GM12878 (cell line): Measurements from ENCODE around the gene MXRA8.

Experiments
- CEBPB ChIP-seq, 2 experiments: fragments of 150-350 bp in 1 of 2; IDR thresholded peaks; 2 replicates each; pipeline ENCODE4 v1.6.1; 2012 to 2014; ENCODE audit warnings: low read depth in 2 of 2, low read length in 2 of 2, borderline replicate concordance in 1 of 2, inconsistent platforms in 1 of 2
- CHD1 ChIP-seq: IDR thresholded peaks from 2 replicates; pipeline ENCODE4 v1.6.1; 2012; ENCODE audit warnings: low read depth, low read length, improper control_type of control experiment
- CHD2 ChIP-seq: IDR thresholded peaks from 2 replicates; pipeline ENCODE4 v1.6.1; 2011; ENCODE audit warnings: low read depth, low read length, improper control_type of control experiment, borderline replicate concordance
- CREB1 ChIP-seq: IDR thresholded peaks from 2 replicates; pipeline ENCODE4 v1.6.1; 2012; ENCODE audit warnings: low read depth, mild to moderate bottlenecking, inconsistent platforms
- EP300 ChIP-seq, 2 experiments: fragments of 150-350 bp in 1 of 2; IDR thresholded peaks; 2 replicates each; pipeline ENCODE4 v1.6.1; 2011 to 2012; ENCODE audit warnings: low read depth in 2 of 2, low read length in 2 of 2, borderline replicate concordance in 1 of 2, improper control_type of control experiment in 1 of 2, inconsistent platforms in 1 of 2; ENCODE audit not compliant: control insufficient read depth in 1 of 2
- EZH2 ChIP-seq: IDR thresholded peaks from 2 replicates; pipeline ENCODE4 v1.6.1; 2012; ENCODE audit warnings: low read depth, mild to moderate bottlenecking, control low read depth, inconsistent platforms, low read length, borderline replicate concordance; ENCODE audit not compliant: control insufficient read depth
- MYC ChIP-seq: IDR thresholded peaks from 2 replicates; pipeline ENCODE4 v1.6.1; 2011; ENCODE audit warnings: mild to moderate bottlenecking, low read length, moderate library complexity, inconsistent platforms; ENCODE audit not compliant: insufficient read depth, insufficient replicate concordance, insufficient read length, severe bottlenecking
- NFYB ChIP-seq: IDR thresholded peaks from 2 replicates; pipeline ENCODE4 v1.6.1; 2011; ENCODE audit warnings: low read depth, mild to moderate bottlenecking, low read length, improper control_type of control experiment, moderate library complexity; ENCODE audit not compliant: insufficient read depth
- NRF1 ChIP-seq: conservative IDR thresholded peaks from 2 replicates; pipeline ENCODE4 v1.6.1; 2011; ENCODE audit warnings: mild to moderate bottlenecking, low read depth, low read length, improper control_type of control experiment
- POLR2AphosphoS5 ChIP-seq: IDR thresholded peaks from 2 replicates; pipeline ENCODE4 v1.6.1; 2011; ENCODE audit warnings: mild to moderate bottlenecking, low read length, inconsistent platforms
- RCOR1 ChIP-seq: conservative IDR thresholded peaks from 2 replicates; pipeline ENCODE4 v1.6.1; 2012; ENCODE audit warnings: low read depth, low read length, improper control_type of control experiment
- TF ChIP-seq, protein P1 (sequence below): IDR thresholded peaks from 2 replicates; pipeline ENCODE4 v1.6.1; 2012; ENCODE audit warnings: low read length, inconsistent platforms
- TF ChIP-seq, protein P2 (sequence below): IDR thresholded peaks from 2 replicates; pipeline ENCODE4 v1.6.1; 2012; ENCODE audit warnings: mild to moderate bottlenecking, low read depth, low read length
- TF ChIP-seq, protein P3 (sequence below), 3 experiments: IDR thresholded peaks in 2 of 3; conservative IDR thresholded peaks in 1 of 3; 2 replicates each; pipeline ENCODE4 v1.5.1; 2011; ENCODE audit warnings: low read depth in 3 of 3, low read length in 3 of 3, mild to moderate bottlenecking in 3 of 3, control low read depth in 2 of 3, moderate library complexity in 2 of 3, inconsistent platforms in 1 of 3, mixed read lengths in 1 of 3; ENCODE audit not compliant: control insufficient read depth in 2 of 3, insufficient read depth in 1 of 3; ENCODE audit errors: extremely low read depth in 1 of 3

DNA sequence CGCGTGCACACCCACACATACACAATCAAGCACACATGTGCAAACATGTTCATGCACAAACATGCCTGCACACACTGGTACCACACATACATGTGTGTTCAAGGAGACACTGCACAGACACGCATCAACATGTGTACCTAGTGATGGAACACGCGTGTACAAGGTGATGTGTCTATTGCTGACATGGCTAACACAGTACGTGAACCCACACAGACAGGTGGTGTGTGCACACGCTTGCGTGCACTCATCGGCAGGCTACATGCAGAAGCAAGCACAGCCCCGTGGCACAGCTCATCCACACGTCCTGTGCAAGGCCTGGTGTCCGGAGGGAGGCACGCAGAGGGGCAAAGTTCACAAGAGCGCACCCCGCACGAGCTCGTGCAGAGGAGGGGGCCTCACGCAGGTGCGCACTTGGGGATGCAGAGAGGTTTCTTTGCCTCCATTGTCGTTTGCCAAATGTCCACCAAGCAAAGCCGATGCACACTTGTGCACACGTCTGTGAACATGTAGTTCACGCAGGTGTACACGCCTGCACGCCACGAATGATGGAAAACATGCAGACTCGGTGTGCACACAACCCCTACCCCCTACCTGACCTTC lies 51.6 kb downstream of the MXRA8 start:
- TF ChIP-seq, protein P1, sequence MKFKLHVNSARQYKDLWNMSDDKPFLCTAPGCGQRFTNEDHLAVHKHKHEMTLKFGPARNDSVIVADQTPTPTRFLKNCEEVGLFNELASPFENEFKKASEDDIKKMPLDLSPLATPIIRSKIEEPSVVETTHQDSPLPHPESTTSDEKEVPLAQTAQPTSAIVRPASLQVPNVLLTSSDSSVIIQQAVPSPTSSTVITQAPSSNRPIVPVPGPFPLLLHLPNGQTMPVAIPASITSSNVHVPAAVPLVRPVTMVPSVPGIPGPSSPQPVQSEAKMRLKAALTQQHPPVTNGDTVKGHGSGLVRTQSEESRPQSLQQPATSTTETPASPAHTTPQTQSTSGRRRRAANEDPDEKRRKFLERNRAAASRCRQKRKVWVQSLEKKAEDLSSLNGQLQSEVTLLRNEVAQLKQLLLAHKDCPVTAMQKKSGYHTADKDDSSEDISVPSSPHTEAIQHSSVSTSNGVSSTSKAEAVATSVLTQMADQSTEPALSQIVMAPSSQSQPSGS: no peak
- TF ChIP-seq POLR2AphosphoS5 (no peak), CREB1 (no peak), EP300 (IDR thresholded peaks at IDR 0.05; ENCODE audit: borderline replicate concordance in 1 of 2, control insufficient read depth in 1 of 2, low read depth in 2 of 2, low read length in 2 of 2) (no peak), RCOR1 (no peak), CHD1 (no peak), NRF1 (no peak), NFYB (no peak), EZH2 (no peak), CHD2 (no peak), MYC (no peak), CEBPB (IDR thresholded peaks at IDR 0.05; ENCODE audit: borderline replicate concordance in 1 of 2, low read depth in 2 of 2, low read length in 2 of 2) (no peak)
- TF ChIP-seq, protein P2, sequence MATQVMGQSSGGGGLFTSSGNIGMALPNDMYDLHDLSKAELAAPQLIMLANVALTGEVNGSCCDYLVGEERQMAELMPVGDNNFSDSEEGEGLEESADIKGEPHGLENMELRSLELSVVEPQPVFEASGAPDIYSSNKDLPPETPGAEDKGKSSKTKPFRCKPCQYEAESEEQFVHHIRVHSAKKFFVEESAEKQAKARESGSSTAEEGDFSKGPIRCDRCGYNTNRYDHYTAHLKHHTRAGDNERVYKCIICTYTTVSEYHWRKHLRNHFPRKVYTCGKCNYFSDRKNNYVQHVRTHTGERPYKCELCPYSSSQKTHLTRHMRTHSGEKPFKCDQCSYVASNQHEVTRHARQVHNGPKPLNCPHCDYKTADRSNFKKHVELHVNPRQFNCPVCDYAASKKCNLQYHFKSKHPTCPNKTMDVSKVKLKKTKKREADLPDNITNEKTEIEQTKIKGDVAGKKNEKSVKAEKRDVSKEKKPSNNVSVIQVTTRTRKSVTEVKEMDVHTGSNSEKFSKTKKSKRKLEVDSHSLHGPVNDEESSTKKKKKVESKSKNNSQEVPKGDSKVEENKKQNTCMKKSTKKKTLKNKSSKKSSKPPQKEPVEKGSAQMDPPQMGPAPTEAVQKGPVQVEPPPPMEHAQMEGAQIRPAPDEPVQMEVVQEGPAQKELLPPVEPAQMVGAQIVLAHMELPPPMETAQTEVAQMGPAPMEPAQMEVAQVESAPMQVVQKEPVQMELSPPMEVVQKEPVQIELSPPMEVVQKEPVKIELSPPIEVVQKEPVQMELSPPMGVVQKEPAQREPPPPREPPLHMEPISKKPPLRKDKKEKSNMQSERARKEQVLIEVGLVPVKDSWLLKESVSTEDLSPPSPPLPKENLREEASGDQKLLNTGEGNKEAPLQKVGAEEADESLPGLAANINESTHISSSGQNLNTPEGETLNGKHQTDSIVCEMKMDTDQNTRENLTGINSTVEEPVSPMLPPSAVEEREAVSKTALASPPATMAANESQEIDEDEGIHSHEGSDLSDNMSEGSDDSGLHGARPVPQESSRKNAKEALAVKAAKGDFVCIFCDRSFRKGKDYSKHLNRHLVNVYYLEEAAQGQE: no peak
- TF ChIP-seq, protein P3, sequence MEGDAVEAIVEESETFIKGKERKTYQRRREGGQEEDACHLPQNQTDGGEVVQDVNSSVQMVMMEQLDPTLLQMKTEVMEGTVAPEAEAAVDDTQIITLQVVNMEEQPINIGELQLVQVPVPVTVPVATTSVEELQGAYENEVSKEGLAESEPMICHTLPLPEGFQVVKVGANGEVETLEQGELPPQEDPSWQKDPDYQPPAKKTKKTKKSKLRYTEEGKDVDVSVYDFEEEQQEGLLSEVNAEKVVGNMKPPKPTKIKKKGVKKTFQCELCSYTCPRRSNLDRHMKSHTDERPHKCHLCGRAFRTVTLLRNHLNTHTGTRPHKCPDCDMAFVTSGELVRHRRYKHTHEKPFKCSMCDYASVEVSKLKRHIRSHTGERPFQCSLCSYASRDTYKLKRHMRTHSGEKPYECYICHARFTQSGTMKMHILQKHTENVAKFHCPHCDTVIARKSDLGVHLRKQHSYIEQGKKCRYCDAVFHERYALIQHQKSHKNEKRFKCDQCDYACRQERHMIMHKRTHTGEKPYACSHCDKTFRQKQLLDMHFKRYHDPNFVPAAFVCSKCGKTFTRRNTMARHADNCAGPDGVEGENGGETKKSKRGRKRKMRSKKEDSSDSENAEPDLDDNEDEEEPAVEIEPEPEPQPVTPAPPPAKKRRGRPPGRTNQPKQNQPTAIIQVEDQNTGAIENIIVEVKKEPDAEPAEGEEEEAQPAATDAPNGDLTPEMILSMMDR (IDR thresholded peaks at IDR 0.05 in 2 of 3, conservative IDR thresholded peaks at IDR 0.05 in 1 of 3; ENCODE audit: control insufficient read depth in 2 of 3, extremely low read depth in 1 of 3, insufficient read depth in 1 of 3, low read depth in 3 of 3, low read length in 3 of 3): no peak
